H1 (cell line): Measurements from ENCODE around the gene BSN.

Experiments used
- CTCF ChIP-seq, 3 experiments: IDR thresholded peaks; 1 replicate in 2 of 3; 2 replicates in 1 of 3; pipeline versions ENCODE4 v1.5.1 to v1.6.1; 2011; ENCODE audit warnings: low read length in 3 of 3, mild to moderate bottlenecking in 3 of 3, inconsistent platforms in 2 of 3, low read depth in 1 of 3, moderate library complexity in 1 of 3; ENCODE audit not compliant: insufficient read depth in 1 of 3; ENCODE audit errors: control extremely low read depth in 1 of 3
- EGR1 ChIP-seq: IDR thresholded peaks from 2 replicates; pipeline ENCODE4 v1.6.1; 2011; ENCODE audit warnings: low read depth, low read length, borderline replicate concordance
- TCF12 ChIP-seq: IDR thresholded peaks from 2 replicates; pipeline ENCODE4 v1.6.1; 2011; ENCODE audit warnings: low read depth, mild to moderate bottlenecking, low read length

DNA sequence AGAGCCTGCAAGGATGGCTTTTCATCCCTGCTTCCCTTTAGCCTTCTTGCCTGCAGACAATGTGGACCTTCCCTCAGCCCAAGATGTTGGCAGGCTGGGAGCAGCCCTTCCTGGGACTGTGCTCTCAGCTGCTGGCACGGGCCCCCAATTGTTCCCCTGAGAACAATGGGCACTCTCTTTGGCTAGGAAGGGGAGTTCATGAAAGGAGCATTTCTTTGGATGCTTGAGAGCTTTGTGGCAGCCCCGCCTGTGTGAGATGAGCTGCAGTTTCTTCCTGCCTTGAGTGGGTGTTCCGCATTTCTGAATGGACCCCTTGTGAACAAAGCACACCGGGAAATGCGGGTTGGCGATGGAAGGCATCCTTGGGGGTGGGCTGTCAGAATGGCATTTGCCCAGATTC, 35.0 kb upstream of the BSN start:
- no peak for TF ChIP-seq CTCF (IDR thresholded peaks at IDR 0.05; ENCODE audit: control extremely low read depth in 1 of 3, insufficient read depth in 1 of 3, low read depth in 1 of 3, low read length in 3 of 3)
- no peak for TF ChIP-seq EGR1
- TF ChIP-seq TCF12, result no peak
